HTERT RPE-1 (cell line): ENCODE measurements around the gene FAM124A.
"Not testable (repeated sequence)": the region's sequence is repeated elsewhere in the genome, so short reads cannot be mapped to it uniquely, and the experiment has no call there.

ENCODE experiments used
- in situ Hi-C: fragments of 300-500 bp; cut with MboI; formaldehyde crosslinking; loops from 4 replicates; pipeline ENCODE4 v1.14.3; 2020; ENCODE audit warnings: low sequenced_read_pairs

Gene FAM124A

DNA sequence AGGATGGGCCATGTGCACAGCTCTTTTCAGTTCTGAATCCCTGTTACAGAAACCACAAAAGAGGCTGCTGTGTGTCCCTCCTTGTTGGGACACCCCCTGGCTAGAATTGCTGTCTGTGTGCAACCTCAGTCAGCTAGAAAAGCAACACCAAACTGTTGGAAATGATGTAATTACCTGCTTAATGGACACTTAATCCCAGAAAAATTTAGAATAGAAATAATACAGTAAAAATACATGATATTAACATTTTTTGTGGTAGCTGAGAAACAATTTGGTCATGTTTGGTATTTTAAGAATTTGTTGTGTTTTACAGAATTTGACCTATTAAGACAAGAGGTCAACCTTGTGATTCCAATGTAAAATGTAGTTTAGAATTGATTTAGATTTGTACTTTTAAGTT, 46.8 kb downstream of the FAM124A start:
- in situ Hi-C loops: no loop called here

GRCh38 chr13:51270623-51271415, 48.6 kb downstream of the FAM124A start:
- in situ Hi-C loops: no loop called here

GRCh38 chr13:51271528-51272085, 49.4 kb downstream of the FAM124A start:
- in situ Hi-C loops: no loop called here

- in situ Hi-C loops: no loop called here
These were observed 52.9 kb downstream of the FAM124A start for GRCh38 chr13:51275101-51275500.

DNA sequence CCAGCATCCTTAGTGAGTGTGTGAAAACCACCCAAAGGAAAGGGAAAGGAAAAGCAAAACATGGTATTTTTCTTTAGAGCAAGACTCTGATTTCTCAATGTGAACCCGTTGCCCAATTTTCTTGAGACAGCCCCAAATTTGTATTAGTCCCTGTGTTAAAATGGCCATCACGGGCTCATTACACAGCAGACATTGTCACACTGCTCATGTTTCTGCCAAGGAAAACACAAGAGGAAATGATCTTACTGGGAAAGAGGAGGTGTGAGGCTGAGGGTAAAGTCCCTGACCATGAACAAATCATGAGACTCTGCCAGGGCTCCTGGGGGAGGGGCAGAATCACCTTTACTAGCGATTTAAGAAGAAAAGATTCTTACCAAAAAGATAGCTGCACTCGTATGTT, 54.4 kb downstream of the FAM124A start:
- in situ Hi-C loops: no loop called here

DNA sequence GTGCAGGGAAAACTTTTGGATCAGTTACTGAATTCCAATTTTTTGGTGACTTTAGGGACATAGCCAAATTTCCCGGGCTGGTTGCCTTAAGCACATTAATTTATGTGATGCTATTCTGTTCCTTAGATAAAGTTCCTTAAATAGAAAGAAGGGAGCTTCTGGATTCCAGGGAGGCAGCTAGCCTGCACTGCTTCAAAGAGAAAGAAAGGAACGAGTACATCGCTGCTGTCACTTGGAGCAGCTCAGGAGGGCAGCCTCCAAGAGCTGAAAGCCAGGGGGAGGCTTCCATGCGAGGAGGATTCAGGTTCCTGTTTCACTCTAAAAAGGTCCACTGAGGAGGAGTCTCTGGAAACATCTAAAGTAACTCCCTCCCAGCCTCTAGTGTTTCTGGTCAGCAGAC, 55.7 kb downstream of the FAM124A start:
- in situ Hi-C loops: no loop called here

- in situ Hi-C loops: no loop called here
These were observed 56.4 kb downstream of the FAM124A start for GRCh38 chr13:51278426-51279130.

DNA sequence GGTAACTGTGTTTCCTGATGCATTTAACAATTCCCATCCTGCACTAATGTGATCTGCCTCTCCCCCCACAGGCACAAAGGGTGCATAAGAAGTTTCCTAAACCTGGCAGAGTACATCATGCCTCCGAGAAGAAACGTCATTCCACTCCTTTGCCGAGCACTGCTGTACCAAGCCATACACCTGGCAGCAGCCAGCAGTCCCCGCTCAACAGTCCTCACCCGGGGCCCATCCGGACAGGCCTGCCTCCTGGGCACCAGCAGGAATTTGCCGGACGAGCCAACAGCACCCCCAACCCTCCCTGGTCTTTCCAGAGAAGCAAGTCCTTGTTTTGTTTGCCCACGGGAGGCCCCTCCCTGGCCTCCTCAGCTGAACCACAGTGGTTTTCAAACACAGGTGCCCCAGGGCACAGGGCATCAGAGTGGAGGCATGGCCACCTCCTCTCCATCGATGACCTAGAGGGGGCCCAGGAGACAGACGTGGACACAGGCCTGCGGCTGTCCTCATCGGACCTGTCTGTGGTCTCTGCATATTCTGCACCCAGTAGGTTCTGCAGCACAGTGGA, 58.3 kb downstream of the FAM124A start:
- in situ Hi-C loops: no loop called here

- in situ Hi-C loops: no loop called here
These were observed 60.1 kb downstream of the FAM124A start for GRCh38 chr13:51282322-51282721.

DNA sequence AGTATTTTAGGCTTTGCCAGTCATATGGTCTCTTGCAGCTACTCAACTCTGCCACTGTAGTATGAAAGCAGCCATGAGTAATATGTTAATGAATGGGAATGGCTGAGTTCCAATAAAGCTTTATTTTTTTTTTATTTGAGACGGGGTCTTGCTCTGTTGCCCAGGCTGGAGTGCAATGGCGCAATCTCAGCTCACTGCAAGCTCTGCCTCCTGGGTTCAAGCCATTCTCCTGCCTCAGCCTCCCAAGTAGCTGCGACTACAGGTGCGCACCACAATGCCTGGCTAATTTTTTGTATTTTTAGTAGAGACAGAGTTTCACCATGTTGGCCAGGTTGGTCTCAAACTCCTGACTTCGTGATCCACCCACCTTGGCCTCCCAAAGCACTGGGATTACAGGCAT, 60.7 kb downstream of the FAM124A start:
- in situ Hi-C loops: not testable (repeated sequence)

DNA sequence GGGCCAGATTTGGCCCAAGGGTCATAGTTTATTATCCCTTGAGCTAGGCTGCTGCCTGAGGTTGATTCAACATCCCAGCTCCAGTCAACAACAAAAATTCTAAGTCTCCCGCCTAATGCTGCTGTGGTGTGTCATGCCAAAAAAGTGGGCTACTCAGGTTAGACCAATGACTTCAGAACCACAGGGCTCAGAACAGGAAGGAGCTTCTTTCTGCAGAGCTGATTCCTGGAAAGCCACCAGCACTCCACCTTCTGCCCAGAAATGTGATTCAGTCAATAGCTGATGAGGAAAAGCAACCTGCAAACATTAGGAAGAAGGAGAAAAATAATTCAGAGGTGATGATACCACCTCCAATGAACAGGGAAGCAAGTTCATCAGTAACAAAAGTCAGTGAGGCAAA, 61.2 kb downstream of the FAM124A start:
- in situ Hi-C loops: no loop called here

DNA sequence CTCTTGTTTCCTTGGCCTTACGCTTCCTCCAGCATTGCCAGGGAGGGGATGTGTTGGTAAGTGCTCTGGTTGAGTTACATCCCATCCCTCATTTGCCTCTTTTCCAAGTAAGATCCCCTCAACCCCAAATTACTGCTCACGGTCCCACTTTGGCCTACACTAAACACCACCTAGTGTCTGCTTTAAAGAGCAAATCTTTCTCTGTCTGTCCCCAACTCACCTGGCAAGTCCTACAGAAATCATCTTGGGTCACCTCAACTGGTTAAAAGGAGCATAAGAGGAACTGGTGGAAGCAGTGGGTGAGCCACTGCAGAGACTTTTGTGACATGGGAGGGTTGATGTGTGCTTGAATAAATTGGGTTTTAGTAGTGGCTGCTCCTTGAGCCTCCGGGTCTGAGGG, 62.1 kb downstream of the FAM124A start:
- in situ Hi-C loops: no loop called here

DNA sequence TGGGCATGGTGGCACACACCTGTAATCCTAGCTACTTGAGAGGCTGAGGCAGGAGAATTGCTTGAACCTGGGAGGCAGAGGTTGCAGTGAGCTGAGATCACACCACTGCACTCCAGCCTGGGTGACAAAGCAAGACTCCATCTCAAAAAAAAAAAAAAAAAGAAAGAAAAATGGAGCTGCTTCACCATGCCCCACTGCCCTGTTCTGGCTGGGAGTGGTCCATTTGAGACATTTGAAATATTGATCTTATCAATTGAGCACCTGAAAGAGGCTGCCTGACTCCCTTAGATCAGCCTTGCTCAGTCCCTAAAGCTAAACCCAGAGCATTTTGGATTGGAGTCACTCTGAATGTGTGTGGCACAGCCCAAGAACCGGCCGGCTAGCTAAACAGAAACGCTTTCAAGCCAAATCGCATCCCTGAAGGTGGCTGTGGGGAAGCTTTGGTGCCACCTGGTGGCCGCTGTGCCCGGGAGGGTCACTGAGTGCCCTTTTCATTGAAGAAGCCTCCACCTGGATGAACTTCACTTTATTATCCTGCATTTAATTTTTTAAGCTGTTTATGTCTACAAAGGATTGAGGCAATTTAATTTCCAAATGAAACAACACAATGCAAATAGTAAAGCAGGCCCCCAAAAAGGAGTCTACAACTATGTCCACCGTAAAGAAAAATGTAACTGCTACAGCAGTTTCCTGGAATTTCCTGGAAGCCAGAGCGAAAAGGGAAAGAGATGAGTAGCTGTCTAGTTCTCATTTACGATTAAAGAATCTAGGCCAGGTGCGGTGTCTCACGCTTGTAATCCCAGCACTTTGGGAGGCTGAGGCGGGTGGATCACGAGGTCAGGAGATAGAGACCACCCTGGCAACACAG, 64.2 kb downstream of the FAM124A start:
- in situ Hi-C loops: no loop called here

- in situ Hi-C loops: no loop called here
These were observed 65.6 kb downstream of the FAM124A start for GRCh38 chr13:51287758-51288157.

DNA sequence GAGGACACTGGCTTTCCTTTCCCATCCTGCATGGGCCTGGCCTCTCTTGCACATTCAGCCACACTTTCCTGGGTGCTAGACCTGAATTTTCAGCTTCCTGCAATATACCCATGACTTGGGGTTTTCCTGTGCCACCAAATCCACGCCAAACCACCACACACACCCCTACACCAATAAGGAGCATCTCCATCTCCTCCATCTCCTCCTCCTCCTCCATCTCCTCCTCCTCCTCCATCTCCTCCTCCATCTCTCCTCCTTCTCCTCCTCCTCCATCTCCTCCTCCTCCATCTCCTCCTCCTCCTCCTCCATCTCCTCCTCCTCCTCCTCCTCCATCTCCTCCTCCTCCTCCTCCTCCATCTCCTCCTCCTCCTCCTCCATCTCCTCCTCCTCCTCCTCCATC, 66.1 kb downstream of the FAM124A start:
- in situ Hi-C loops: not testable (repeated sequence)

DNA sequence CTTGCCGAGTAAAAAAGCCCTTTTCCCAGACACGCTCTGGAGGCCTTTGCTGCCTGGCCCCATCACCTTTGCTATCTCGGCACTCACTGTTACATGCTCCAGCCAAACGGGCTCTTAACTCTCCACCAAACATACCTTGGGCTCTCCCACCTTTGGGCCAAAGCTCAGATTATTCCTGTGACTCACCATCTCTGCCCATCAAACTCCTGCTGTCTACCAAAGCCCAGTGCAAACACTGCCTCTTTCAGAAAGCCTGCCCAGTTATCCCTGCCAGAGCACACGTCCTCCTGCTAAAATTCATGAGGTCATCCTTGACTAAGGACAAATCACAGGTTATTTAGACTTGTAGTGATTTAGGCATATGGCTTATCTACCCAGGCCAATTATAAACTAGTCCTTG, 69.1 kb downstream of the FAM124A start:
- in situ Hi-C loops: no loop called here

- in situ Hi-C loops: no loop called here
These were observed 69.9 kb downstream of the FAM124A start for GRCh38 chr13:51292000-51292565.

- in situ Hi-C loops: no loop called here
These were observed 75.4 kb downstream of the FAM124A start for GRCh38 chr13:51297556-51297955.

DNA sequence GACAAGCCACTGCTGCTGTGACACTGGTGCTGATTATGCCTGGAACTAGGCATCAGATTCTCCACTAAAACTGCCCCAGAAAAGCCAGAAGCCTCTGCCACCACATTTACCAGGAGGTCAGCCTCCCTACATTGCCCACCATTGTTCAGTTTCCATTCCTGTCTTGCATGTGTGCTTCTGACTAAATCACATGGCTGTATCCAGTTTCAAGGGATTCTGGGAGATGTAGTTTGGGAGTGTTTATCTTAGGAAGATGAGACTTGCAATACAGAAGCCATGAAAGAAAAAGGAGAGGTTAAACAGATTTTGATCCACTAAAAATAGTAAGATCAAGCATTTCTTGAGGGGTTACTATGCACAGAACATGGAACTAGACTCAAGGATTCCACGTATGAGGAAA, 76.6 kb downstream of the FAM124A start:
- in situ Hi-C loops: no loop called here

DNA sequence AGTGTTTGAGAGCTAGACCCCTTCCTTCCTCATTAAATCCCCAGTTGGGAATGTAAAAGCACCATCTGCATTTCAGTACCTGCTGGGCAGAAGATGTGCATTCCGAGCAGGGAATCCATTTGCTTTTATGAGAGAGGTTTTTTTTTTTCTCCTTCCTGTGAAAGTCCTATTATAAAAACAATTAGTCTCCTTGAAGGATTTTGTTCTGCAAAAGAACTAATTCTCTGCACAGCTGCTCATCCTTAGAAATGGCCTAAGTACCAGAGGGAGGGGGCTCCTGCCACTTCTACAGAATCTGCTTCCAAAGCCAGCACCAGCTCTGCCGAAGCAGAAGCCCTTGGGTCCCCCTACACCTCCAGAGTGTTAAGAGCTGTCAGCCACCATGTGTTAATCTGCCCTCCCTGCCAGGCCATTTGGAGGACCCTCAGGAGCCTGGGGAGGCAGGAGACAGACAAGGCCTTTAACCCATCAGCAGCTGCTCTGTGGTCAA, 80.9 kb downstream of the FAM124A start:
- in situ Hi-C loops: no loop called here
